Astrocyte of the cerebellum (primary cell): ENCODE data around the gene FAM118A.
"Not testable (repeated sequence)": the region's sequence is repeated elsewhere in the genome, so short reads cannot be mapped to it uniquely, and the experiment has no call there.

ENCODE experiments used
- DNase-seq: peaks from one replicate; pipeline ENCODE4 v3.0.0-alpha.2; 2011; ENCODE audit warnings: low read depth
- H3K4me3 ChIP-seq: 2 replicates; pipeline ENCODE4 v1.5.1; 2011; ENCODE audit warnings: mild to moderate bottlenecking, low read depth, low read length, moderate library complexity
- CTCF ChIP-seq: IDR thresholded peaks from 2 replicates; pipeline ENCODE4 v1.5.1; 2012; ENCODE audit warnings: low read length, low read depth, moderate library complexity, mild to moderate bottlenecking; ENCODE audit errors: missing control alignments
- in situ Hi-C: cut with HindIII; loops from 2 replicates; pipeline ENCODE4 v1.10.0; 2017; ENCODE audit warnings: low sequenced_read_pairs

Gene FAM118A

GRCh38 chr22:45292731-45293442 lies 16.8 kb upstream of the FAM118A start:
- H3K4me3 ChIP-seq, result no peak overlapping the region
- DNase-seq, result no peak
- no peak for TF ChIP-seq CTCF
- in situ Hi-C loops, result no loop called here

- DNase-seq, result no peak
- no peak overlapping the region for H3K4me3 ChIP-seq
- in situ Hi-C loops, result no loop called here
- TF ChIP-seq CTCF, result no peak
These were observed 15.7 kb upstream of the FAM118A start for GRCh38 chr22:45294030-45294429.

GRCh38 chr22:45295004-45295403 lies 14.7 kb upstream of the FAM118A start:
- in situ Hi-C loops, H3K4me3 ChIP-seq, DNase-seq: not testable (repeated sequence)

- H3K4me3 ChIP-seq, result no peak overlapping the region
- in situ Hi-C loops, result no loop called here
- no peak for TF ChIP-seq CTCF
- no peak for DNase-seq
These were observed 14.2 kb upstream of the FAM118A start for GRCh38 chr22:45295492-45295891.

- DNase-seq, result no peak
- no peak for TF ChIP-seq CTCF
- in situ Hi-C loops, result no loop called here
- H3K4me3 ChIP-seq, result no peak overlapping the region
These were observed 13.0 kb upstream of the FAM118A start for GRCh38 chr22:45296628-45297297.

- H3K4me3 ChIP-seq, result no peak overlapping the region
- in situ Hi-C loops, result no loop called here
- no peak for TF ChIP-seq CTCF
These were observed 10.7 kb upstream of the FAM118A start for GRCh38 chr22:45298934-45299505.

GRCh38 chr22:45302751-45303150 lies 7.0 kb upstream of the FAM118A start:
- in situ Hi-C loops, result no loop called here
- TF ChIP-seq CTCF, result no peak
- no peak overlapping the region for H3K4me3 ChIP-seq
- DNase-seq, result no peak

More at GRCh38 chr22:45298934-45299505, 10.7 kb upstream of the FAM118A start:
- DNase-seq, result no peak
